ENCODE measurements around the gene NTN1. TPM values are rescaled to one million over a fixed set of nuclear protein-coding genes. Genes with fewer than 3 reads are reported as not detected.
A peak's percentile ranks its signal among the peaks of the same experiment; 100 is the strongest.

NTN1 gene
- total RNA-seq, 1 experiment from 2014 or later, result 1.2 TPM

GRCh38 chr17:9271989-9272388 is 250.7 kb downstream of the NTN1 start:
- no peaks in the 10 kb centered on the region for H3K36me3 Mint-ChIP-seq (ENCODE audit: insufficient read depth in 1 of 3, low read depth in 3 of 3)
- Histone ChIP-seq H3K4ac (ENCODE audit: low read depth, low read length) (no peak overlapping the region), H3K9me3 (ENCODE audit: control insufficient read depth, low read depth, low read length) (no peaks in the 10 kb centered on the region), H4K91ac (ENCODE audit: insufficient read length, low read depth, low read length) (no peak overlapping the region), H2AK5ac (ENCODE audit: insufficient read length, low read length) (no peak overlapping the region), H3K9ac (ENCODE audit: extremely low read depth, insufficient read length, low read length) (no peak overlapping the region), H2BK12ac (ENCODE audit: insufficient read length, low read depth, low read length) (no peak overlapping the region), H2BK20ac (ENCODE audit: low read depth, low read length, poor library complexity, severe bottlenecking) (no peak overlapping the region), H3K27ac (ENCODE audit: insufficient read length, low read depth, low read length) (no peak overlapping the region), H3K4me2 (ENCODE audit: insufficient read depth, insufficient read length, low read length) (no peak overlapping the region), H3K27me3 (ENCODE audit: insufficient read depth, low read length) (no peaks in the 10 kb centered on the region), H4K8ac (replicated peaks; ENCODE audit: insufficient read length, low read depth, low read length) (no peak overlapping the region), H3K23ac (ENCODE audit: insufficient read length, low read depth, low read length) (no peak overlapping the region), H4K20me1 (ENCODE audit: control insufficient read depth, insufficient read depth, insufficient read length) (no peaks in the 10 kb centered on the region), H4K5ac (ENCODE audit: insufficient read length, low read depth, low read length) (no peak overlapping the region), H3K79me2 (ENCODE audit: insufficient read depth, low read length) (no peaks in the 10 kb centered on the region), H2BK5ac (ENCODE audit: insufficient read length, low read length) (no peak overlapping the region), H2BK120ac (ENCODE audit: low read depth, low read length, poor library complexity, severe bottlenecking) (no peak overlapping the region), H2BK15ac (ENCODE audit: low read depth, low read length) (no peak overlapping the region), H3K14ac (ENCODE audit: insufficient read depth, low read length) (no peak overlapping the region), H3T11ph (ENCODE audit: low read length) (no peak overlapping the region), H3K23me2 (ENCODE audit: insufficient read length, low read depth, low read length, poor library complexity, severe bottlenecking) (no peaks in the 10 kb centered on the region), H2AFZ (ENCODE audit: low read length) (no peak overlapping the region), H3K18ac (ENCODE audit: insufficient read length, low read depth, low read length) (no peak overlapping the region), H3K79me1 (ENCODE audit: insufficient read depth, low read depth, low read length, poor library complexity, severe bottlenecking) (no peaks in the 10 kb centered on the region), H3K4me1 (ENCODE audit: insufficient read depth, low read length) (no peaks in the 10 kb centered on the region), H3K56ac (ENCODE audit: insufficient read length, low read depth, low read length) (no peak overlapping the region)
- peak overlapping the region in 1 of 3 experiments; percentile 84; a peak in 2 of 7 replicates for H3K27ac Mint-ChIP-seq
- H3K4me1 Mint-ChIP-seq, result peaks cover 10 to 15% of the 10 kb centered on the region in 2 experiments
- H3K27me3 Mint-ChIP-seq (ENCODE audit: low read depth), result no peaks in the 10 kb centered on the region; the same call in 1 of the 2 replicates
- TF ChIP-seq, protein P1, sequence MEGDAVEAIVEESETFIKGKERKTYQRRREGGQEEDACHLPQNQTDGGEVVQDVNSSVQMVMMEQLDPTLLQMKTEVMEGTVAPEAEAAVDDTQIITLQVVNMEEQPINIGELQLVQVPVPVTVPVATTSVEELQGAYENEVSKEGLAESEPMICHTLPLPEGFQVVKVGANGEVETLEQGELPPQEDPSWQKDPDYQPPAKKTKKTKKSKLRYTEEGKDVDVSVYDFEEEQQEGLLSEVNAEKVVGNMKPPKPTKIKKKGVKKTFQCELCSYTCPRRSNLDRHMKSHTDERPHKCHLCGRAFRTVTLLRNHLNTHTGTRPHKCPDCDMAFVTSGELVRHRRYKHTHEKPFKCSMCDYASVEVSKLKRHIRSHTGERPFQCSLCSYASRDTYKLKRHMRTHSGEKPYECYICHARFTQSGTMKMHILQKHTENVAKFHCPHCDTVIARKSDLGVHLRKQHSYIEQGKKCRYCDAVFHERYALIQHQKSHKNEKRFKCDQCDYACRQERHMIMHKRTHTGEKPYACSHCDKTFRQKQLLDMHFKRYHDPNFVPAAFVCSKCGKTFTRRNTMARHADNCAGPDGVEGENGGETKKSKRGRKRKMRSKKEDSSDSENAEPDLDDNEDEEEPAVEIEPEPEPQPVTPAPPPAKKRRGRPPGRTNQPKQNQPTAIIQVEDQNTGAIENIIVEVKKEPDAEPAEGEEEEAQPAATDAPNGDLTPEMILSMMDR (conservative IDR thresholded peaks at IDR 0.05), result no peak
- H3K9me3 Mint-ChIP-seq, result no peaks in the 10 kb centered on the region
- DNase-seq, result no peak
- H3K4me3 Mint-ChIP-seq, result no peak overlapping the region
- no CpG with 5 or more reads among the region's 8 CpGs for WGBS (ENCODE audit: extremely low coverage, insufficient read length, low lambda C conversion rate)
